HCEC 1CT (cell line): Measurements from ENCODE around the gene ROBO3.

Experiments
- DNase-seq: peaks from one replicate; pipeline ENCODE4 v3.0.0-alpha.2; 2017

The ROBO3 gene

GRCh38 chr11:124846070-124846673, 19.1 kb upstream of the ROBO3 start:
- no peak for DNase-seq

- DNase-seq: no peak
Observed at GRCh38 chr11:124859171-124859570, 6.1 kb upstream of the ROBO3 start.

DNA sequence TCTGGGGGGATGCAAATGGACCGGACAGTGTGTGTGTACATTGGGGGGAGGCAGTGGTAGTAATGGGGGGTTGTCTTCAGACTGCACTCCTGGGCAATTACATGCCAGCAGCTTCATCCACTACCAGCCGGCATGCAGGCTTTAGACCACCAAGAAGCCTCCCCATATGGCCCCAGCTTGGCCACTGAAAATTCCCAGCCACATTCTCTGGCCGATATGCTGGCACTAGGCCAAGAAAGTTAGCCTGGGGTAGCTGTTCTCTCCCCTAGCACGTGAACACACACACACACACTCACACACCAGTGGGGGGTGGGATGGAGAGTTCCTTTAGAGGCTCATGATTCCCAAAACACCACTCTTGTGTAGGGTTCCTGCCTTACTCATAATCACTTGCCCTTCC, 3.6 kb upstream of the ROBO3 start:
- no peak for DNase-seq

GRCh38 chr11:124863137-124863825, 2.0 kb upstream of the ROBO3 start:
- peak; percentile 54 for DNase-seq

DNA sequence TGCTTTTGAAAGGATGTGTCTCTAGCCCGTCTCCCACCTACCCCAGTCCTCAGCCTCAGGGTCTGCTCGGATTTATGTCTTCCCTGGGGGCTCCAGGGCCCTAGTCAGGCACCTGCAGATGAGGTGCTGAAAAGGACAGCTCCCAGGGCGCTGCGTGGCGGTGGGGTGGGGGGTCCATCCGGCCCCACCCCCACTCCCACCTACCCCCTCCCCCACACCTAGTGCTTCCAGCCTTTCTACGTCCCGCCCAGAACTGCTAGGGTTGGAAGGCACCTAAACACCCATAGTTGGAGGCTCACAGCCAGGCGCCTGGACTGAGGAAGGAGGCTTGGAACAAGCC, 1.4 kb upstream of the ROBO3 start:
- DNase-seq: no peak

DNA sequence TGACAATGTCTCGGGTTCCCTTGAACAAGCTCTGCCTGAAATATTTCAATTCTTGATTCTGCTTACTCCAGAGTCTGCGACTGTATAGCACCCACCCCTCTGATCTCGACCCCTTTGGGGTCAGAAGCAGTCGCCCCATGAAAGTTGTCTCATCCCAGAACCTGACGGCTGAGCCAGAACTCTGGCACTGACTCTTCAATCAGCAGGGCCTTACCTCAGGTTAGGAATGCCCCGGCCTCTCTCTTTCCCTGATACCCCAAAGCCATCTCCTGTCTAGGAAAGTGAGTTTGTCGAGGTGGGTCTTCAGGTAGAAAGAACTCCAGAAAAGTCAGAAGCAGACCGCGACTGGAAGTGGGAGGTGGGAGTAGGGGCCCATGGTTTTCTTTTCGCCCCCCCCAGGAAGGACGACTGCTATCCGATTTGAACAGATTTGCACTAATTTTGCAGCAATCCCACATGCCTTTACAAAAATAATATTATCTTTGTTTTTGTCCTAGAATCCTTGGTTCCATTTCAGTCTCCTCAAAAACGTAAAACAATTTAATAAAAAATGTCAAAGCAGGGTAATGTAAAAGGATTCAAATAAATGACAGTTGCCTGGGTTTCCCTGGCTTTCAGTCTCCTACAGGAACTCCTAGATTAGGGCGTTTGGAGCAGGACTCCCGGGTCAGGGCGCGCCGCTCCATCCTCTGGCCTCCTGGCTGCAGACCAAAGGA, 898 bp upstream of the ROBO3 start:
- no peak for DNase-seq

GRCh38 chr11:124864892-124865180, 396 bp upstream of the ROBO3 start:
- no peak for DNase-seq

DNA sequence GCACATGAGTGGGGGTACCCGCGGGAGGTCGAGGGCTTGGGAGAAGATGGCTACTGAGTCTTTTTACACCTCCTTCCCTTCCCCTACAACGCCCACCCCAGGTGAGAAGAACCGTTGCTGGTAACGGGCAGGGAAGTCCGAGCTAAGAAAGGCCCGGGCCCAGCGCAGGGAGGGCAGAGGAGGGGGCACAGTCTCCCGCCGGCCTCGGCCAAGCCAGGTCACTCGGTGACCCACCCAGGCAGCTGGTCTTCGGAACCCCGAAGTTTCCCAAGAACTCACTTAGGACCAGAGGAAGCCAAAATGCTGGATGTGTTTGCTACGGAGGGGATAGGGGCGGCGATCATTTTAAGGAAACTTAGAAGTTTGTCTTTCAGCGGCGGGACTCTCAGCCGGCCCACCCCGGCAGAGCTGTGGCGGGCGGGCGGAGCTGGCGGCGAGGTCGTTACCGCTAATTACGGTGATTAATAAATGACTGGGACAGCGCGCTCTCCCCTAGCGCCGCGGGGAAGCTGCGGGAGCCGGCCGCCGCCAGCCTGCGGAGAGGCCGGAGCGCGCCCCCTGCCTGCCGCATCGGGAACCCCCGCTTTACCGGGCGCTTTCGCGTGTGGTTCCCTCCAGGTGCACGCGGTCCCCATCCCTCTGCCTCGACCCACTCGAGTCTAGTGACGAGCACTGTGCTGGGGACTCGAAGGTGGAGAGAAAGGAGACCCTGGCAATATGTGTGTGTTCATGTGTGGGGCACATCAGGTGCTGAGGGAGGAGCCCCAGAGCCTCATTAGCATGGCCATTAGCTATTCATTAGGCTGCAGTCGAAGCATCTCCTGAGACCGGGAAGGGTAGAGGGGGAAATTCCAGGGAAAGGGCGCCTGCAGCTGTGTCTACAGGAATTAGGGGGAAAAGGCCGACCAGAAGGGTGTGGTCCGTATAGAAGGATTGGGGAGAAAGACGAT, 945 bp downstream of the ROBO3 start:
- DNase-seq: peak; percentile 20

- DNase-seq: peak; percentile 51
Observed at GRCh38 chr11:124867700-124868099, 2.5 kb downstream of the ROBO3 start.

DNA sequence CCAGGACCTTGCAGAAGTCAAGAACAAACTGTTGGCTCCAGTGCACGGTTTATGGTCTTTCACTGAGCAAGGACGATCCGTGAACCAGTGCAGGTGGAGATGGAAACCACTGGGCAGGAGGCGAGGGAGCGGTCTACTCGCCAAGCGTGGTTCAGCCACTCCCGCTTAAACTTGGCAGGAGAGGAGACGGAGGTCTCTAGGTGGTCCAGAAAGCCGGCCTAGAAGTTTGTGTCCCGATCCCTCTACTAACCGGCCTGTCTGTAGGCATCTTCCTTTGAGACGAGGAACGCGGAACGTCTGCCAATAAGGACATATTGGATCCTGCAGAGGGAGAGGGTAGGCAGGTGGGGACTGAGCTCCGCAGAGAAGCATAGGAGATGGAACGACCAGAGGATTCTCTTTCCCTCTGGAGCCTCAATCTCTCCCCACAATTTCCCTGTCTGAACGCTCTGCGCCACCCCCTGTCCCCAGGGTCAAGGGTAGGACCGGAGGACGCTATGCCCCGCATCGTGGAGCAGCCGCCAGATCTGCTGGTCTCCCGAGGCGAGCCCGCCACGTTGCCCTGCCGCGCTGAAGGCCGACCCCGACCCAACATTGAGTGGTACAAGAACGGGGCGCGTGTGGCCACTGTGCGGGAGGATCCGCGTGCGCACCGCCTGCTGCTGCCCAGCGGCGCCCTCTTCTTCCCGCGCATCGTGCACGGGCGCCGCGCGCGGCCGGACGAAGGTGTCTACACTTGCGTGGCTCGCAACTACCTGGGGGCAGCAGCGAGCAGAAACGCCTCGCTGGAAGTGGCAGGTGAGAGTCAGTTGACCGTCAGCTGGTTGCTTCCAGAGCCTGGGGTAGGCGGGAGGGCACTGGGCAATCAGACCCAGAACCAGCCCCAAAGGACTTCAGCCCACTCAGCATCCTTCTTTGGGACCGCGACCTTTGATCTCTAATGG, 3.4 kb downstream of the ROBO3 start:
- no peak for DNase-seq

GRCh38 chr11:124869331-124869730, 4.1 kb downstream of the ROBO3 start:
- no peak for DNase-seq

DNA sequence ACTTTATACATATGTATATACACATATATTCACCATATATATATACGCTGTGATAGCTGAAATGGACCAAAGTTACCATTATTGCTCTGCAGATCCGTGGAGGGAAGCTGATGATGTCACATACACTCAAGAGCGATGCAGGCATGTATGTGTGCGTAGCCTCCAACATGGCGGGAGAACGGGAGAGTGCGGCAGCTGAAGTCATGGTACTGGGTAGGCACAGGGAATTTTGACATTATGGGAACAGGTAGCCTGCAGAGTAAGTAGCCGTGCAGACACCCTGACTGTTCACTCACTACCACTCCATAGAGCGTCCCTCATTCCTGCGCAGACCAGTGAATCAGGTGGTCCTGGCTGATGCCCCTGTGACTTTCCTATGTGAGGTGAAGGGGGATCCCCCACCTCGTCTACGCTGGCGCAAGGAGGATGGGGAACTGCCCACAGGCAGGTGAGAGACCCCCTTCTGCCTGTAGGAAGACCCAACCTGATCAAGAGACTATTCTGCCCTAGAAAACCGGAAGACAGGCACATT, 4.7 kb downstream of the ROBO3 start:
- no peak for DNase-seq

- DNase-seq: no peak
Observed at GRCh38 chr11:124870430-124870829, 5.2 kb downstream of the ROBO3 start.

GRCh38 chr11:124872280-124872679, 7.0 kb downstream of the ROBO3 start:
- no peak for DNase-seq

DNA sequence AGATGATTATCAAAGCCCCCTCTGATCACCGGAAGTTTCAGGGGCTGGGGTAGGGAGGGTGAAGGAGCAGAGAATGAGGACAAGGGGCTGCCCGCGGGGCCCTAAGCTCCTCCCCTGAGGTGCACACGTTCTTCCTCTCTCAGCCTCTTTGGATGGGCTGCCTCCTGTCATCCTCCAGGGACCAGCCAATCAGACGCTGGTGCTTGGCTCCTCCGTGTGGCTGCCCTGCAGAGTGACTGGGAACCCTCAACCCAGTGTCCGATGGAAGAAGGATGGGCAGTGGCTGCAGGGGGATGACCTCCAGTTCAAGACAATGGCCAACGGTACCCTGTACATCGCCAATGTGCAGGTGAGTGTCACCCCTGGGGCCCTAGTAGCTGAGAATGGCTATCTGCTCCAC, 7.5 kb downstream of the ROBO3 start:
- no peak for DNase-seq

GRCh38 chr11:124873951-124874350, 8.7 kb downstream of the ROBO3 start:
- no peak for DNase-seq

DNA sequence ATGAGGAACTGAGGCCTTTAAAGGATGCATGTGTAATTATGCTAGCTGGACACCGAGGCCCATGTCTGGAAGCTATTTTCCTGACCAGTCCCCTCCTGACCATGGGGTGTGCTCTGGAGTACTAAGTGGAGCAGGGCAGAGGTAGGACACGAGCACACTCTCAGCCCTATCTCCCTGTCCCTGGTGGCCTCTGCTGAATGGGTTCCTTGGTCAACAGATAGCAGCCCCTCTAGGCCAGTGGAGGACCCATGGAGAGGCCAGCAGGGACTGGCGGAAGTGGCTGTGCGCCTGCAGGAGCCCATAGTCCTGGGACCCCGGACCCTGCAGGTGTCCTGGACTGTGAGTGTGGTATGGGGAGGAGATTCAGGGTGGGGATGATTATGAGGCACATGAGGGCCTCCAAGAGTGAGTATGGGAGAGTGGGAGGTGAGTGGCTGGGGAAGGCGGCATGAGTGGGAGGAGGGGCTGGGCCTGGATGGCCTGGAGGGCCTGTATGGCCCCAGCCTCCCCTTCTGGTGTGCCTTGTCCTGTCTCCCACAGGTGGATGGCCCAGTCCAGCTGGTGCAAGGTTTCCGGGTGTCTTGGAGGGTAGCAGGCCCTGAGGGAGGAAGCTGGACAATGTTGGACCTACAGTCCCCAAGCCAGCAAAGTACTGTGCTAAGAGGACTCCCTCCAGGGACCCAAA, 9.5 kb downstream of the ROBO3 start:
- no peak for DNase-seq

DNA sequence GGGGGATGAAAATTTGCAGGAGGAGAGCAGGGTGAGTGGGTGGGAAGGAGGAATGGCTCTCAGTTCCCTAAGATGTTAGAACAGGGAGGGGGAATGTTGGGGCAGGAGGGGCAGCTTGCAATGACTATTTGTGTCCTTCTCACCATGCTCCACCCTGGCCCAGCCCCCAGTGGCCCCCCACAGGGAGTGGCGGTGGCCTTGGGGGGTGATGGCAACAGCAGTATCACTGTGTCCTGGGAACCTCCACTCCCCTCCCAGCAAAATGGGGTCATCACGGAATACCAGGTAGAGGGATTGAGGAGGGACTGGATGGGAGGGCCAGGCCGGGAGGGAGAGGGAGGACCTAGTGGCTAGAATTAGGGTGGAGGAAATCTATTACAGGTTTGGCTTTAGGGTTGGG, 10.2 kb downstream of the ROBO3 start:
- DNase-seq: no peak

DNA sequence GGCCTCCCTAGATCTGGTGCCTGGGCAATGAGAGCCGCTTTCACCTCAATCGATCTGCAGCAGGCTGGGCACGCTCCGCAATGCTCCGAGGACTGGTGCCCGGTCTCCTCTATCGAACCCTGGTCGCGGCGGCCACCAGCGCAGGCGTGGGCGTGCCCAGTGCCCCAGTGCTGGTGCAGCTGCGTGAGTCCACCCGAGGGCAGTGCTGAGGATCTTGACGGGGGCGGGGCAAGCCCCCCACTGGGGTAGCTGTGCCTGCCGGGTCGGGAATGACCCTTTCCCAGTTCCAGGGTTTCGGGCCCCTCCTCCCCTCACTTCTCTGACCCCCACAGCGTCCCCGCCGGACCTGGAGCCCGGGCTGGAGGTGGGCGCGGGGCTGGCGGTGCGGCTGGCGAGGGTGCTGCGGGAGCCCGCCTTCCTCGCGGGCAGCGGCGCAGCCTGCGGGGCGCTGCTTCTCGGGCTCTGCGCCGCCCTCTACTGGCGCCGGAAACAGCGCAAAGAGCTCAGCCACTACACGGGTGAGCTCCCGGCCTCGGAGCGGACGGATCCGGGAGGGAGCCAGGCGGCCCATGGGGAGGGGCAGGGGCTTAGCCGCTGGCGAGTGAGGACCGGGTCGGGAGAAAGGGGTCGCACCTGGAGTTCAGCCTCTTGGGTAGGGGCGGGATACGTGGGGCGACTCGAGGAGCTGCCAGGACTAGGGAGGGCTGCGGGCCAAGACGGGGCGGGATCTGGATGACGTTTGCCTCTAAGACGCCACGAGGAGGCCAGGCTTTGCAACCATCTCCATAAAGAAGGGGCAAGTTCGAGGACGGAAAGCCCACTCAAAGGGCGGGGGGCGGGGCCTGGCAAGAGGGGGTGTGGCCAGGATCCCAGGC, 10.9 kb downstream of the ROBO3 start:
- DNase-seq: peak; percentile 90
